GM19328 (cell line): Measurements from ENCODE around the gene RNASE13.
"Not testable (repeated sequence)": the region's sequence is repeated elsewhere in the genome, so short reads cannot be mapped to it uniquely, and the experiment has no call there.

Experiments used
- ATAC-seq: cut with Tn5 transposase; IDR thresholded peaks from one replicate; pipeline ENCODE4 v1.9.1; 2021; ENCODE audit warnings: mild to moderate bottlenecking, moderate library complexity; ENCODE audit not compliant: unreplicated experiment

The RNASE13 gene

DNA sequence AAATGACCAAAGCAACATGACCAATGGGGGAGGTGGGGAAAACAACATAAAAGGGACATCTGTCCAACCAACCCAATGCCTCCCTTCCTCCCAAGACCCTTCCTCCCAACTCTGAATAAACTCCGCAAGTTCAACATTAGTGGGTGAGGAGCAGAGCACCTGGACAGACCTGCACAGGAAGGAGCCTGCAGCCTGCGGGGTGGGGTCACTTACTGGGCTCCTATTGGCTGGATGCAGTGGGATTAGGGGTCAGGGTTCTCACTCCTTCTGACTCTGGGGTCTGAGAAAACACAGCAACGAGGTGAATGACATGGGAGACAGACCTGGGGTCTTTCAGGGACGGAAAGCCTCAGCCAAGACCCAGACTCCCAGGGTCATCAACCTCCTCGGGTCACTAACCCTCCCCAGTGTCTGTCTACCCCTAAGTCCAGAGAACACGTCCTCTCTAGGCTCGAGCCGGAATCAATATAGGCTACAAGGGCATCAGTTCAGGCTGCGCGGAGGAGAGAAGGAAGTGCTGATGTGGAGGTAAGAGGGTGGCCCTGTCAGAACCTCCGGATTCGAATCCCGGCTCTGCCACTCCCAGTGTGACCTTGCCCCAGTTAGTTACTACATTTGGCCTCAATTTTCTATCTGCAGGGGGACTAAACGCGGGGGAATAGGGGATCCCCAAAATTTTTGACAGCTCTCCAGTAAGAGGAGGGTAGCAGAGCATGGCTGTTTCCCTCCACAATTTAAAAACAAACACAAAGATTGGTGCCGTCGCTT is 10.6 kb downstream of the RNASE13 start:
- no peak for ATAC-seq

DNA sequence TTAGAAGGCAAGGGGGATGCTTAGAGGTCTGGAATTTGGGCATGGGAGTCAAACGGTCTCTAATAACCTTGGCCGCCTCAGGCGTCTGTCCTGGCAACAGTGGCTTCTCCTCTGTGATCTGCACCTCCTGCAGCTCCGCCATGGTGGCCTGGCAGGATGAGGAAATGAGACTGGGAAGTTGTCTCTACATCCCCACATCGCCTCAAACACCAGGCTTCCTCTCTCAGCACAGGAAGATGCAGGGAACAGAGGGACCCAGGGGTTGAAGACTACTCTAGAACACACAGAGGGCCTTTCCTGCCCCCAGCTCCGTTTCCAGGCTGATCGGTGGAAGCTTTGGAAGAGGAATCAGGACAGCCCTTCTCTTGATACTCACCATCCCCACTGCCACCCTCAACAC is 11.4 kb downstream of the RNASE13 start:
- ATAC-seq, result no peak

DNA sequence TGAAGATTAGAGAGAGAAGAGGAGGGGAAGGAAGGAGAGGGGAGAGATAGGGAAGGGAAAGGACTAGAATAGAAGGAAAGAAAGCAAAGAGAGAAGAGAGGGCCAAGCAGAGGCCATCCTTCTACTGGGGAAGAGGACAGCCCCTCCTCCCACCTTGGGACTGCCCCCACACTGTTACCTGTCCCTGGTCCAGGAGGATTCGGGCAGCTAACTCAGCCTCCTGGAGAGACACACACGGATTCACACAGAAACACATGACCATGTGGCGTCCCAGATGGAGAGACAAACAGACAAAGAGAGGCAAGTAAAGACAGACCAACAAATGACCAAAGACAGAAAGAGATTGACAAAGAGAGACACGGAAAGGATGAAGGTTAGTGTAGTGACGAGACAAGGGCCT is 11.9 kb downstream of the RNASE13 start:
- no peak for ATAC-seq

DNA sequence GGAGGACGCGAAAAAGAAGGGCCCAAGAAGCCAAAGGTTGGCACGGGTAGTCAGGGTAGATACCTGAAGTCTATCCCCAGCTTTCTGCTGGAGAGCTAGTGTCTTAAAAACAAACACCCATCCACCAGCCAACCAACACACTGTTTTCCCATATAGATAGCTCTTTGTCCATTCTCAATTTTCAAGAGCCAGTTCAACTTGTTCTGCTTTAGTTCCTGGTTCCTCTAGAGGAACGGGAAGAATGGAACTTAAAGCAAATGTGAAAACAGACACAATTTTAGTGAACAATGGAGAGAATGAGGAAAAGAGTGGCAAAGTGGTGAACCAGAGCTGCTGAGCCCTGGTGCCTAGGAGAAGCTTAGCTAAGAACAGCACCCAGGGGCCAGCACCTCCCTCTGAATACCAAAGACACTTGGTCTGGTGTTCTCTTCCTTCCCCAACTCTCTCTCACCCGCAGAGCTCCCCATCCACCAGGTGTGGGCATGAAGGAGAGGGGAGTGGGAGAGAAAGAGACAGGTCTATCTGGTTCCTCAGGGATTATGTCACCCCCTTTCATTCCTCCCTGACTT is 13.5 kb downstream of the RNASE13 start:
- ATAC-seq, result no peak

DNA sequence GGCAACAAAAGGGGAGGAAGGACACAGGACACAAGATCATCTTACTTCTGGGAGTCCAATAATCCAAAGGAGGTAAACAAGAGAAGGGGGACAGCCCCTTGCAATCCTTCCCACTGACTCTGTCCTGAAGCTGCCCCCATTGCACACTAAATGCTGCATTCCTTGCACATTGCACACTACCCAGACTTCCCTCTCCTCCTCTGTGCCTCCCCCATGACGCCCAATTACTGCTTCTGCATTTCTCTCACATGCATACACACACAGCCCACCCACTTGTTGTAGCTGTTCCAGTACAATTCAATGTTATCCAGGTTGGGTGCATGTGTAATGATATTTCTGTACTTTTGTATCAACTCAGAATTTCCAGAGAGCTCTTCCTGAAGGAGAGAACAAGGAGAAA is 15.2 kb downstream of the RNASE13 start:
- ATAC-seq, result no peak

DNA sequence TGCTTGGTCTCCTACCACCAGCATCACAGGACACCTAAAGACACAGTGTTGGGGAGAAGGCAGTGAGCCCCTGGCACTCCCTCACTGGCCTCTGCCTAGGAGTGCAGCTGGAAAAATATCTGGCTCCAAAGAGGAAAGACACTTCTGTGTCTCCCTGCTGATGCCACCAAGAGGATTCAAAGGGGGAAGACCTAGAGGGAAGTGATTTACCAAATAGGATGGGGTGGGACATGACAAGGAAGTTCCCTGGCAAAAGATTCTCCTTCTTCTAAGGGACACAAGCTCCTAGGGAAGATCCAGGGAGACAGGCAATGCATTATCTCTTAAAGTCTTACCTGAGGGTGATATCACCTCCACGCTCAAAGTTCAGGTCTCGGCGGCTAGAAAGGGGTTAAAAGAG is 15.8 kb downstream of the RNASE13 start:
- no peak for ATAC-seq

DNA sequence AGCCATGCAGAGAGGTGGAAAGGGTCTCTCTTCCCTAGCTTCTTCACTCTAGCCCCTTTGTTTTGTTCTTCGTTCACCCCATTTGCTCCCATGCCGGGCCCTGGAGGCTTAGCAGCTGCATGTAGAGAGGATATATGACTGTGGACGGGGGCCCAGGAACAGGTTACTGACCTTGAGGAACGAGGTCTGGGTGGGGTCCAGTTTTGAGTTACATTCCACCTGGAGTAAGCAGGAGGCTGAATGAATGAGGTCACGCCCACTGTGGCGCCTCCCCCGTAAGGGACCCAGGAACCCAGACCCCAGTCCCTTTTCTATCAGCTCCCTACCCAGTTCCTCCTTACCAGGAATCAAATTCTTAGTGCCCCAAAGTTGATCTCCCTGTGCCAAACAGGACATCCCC is 16.3 kb downstream of the RNASE13 start:
- no peak for ATAC-seq

DNA sequence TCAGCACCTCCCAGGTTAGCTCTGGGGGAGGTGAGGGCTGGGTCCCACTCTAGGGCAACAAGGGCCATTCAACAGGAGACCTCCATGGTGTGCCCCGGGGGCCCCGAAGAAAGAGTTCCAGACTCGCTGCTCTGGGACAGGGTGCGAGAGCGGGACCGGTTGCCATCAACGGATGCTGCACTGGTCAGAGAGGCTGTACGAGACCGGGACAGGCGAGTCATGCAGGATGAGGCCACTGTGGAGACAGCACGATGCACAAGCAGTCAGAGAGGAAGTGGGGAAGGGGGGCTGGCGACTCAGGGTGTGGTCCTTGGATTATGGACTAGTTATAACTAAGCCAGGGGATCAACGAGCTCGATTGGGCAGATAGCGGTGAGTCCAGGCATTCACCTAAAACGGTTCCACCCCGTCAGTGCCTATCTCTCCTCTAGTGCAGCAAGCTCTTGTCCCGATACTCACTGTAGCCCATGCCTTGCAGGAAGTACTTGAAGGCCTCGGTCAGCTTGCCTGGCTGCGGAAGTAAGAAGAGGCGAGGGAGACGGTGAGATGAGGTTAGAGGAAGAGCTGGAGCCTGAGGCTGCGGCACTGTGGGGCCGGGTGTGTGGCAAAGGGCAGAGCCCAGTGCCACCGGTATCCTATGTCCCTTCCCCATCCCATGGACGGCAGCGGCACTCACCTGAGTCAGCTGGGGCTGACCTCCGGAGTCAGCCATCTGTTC is 16.9 kb downstream of the RNASE13 start:
- ATAC-seq, result no peak

DNA sequence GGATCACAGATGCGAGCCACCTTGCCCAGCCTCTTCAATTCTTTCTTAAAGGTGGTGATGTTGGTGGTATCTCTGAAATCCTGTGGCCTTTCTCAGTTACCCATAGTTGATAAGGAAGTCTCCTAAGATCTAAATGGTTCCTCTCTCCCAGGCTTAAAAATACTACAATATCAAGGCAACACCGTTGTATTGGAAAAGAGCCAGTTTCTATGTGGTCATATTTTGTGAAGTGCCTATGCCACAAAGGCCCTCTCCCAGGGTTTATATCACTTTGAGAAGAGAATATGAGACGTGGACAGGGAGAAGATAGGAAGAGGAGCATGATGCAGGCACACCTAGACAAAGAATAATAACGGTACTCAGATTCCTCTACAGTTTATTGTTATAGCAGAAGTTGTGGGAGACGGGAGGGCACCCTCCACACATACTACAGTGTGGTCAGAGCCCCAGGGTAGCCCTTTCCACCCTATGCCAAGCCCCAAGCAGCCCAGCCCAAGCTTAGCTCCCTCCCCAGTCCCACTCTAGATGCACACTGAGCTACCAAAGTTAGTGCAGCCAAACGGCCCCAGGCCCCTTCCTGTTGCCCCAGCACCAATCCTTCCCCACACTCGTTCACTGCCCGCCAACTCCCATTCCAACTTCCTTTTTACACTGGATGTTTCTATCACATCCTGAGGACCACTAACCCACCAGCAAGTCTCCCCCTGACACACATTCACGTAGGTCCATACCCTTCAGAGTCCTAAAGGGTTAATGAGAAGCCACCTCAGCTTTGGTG is 18.0 kb downstream of the RNASE13 start:
- ATAC-seq, result no peak

DNA sequence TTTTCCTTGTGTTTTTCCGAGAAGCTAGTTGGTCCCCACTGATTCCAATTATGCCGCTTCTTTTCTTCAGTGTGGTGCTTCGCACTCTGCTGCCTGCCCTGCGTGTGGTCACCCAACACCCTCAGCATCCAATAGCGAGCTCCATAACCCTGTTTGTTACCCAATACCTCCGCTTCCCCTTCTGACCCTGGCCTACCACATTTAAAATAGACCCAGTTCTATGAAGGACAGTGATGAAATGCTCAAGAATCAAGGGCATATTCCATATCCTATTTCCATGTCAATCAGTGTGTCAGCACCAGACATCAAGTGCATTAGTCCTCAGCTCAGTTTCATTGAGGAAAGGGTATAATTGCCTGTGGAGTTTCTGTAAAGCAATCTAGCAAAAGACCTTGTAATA is 19.3 kb downstream of the RNASE13 start:
- no peak for ATAC-seq

DNA sequence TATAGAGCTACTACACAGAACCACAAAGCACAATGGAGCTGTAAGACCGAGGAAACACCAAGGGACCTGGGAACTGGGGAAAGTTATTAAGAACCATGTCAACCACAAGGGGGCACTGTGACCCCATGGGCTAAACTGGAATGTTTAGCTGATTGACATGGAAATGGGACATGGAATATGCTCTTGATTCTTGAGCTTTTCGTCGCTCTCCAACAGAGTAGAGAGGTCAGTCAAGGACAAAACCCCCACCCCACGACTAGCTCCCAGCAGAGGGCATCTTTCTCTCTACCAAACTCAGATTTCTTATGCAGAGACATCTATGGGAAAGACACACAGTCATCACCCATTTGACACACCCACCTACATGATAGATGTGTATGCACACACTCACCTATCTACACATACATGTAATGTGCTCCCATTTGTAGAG is 19.8 kb downstream of the RNASE13 start:
- no peak for ATAC-seq

DNA sequence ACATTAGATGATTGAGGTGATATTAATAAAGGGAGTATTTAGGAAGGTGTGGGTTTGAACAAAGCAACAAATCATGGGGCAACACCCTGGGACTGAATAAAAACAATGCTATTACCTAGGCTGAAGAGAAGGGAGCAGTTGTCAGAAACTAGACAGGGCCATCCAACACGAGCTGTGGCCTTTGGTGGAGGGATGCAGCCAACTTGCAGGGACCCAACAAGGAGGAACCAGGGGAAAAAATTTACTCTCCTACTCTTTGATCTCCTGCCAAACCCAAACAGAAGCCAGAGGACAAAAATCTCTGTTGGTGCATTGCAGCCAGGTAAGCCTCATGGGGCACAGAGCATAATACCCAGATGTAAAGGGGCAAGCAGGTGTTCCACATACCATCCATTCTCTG is 23.5 kb downstream of the RNASE13 start:
- ATAC-seq, result no peak

DNA sequence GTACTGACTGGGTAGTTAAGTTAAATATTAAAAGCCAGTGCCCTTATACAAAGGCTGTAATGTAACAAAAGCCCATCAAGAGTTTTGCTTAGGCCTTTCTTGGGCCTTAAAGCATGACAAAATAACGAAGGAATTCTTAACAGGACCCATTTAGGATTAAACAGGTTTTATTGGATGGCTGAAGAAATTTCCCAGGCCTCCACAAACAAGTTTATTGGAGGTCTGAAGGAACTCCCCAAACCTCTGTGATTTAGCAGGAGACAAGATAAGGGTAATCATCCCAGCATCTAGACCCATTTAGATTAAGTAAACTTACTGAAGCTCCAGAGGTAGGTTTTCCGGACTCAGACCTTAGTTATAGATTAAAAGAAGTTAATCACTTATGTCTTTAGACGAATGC is 24.9 kb downstream of the RNASE13 start:
- not testable (repeated sequence) for ATAC-seq

DNA sequence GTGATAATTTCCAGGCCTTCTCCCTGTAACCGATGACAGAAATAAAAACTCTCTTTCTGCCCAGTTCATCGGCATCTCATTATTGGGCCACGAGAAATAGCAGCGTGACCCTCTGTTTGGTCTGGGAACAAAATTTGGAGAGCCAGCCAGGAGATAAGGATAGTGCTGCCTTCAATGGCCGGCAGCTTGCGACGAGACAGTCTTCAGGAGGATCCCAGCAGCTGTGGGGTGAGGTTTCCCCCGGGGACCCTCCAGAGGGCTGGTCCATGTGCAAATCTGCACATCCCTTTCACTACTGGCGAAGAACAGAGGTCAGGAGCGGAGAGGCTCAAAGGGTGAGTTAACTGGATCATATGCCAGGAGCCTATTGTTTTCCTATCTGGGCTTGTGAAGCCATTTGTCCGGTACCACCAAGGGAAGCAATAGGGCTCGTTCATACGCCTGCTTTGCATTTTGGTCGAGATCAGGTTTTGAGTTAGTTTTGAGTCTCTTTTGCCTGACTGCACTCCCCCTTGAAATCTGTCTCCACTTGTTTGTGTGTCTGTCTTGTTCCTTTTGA is 30.7 kb downstream of the RNASE13 start:
- no peak for ATAC-seq

DNA sequence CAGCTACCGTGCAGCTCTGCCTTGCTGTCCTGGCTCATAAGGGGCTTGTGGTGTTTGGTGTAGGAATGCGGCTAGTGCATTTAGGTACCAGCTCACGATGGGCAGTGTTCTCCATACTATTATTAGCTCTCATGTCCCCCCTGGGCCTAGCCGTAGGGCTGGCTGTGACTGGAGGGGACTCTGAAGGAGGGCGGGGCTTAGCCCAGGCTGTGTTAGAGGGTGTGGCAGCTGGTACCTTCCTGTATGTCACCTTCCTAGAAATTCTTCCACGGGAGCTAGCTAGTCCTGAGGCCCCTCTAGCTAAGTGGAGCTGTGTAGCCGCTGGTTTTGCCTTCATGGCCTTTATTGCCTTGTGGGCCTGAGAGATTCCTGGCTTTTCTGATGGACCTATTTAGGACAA is 33.4 kb downstream of the RNASE13 start:
- ATAC-seq, result no peak

DNA sequence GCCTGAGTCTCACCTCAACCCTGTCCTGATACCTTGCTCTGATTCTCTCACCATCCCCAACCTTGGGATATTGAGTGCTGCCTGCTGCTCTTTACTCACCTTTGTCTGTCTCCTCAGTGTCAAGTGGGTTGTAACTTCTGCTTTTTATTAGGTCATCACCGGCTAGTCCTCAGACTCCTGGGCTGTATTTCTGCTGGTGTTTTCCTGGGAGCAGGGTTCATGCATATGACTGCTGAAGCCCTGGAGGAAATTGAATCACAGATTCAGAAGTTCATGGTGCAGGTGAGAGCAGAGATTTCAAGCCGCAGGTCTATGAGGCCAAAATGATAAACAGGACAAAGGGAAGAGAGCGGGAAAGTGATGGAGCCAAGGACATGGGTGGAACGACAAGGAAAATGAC is 35.0 kb downstream of the RNASE13 start:
- no peak for ATAC-seq

DNA sequence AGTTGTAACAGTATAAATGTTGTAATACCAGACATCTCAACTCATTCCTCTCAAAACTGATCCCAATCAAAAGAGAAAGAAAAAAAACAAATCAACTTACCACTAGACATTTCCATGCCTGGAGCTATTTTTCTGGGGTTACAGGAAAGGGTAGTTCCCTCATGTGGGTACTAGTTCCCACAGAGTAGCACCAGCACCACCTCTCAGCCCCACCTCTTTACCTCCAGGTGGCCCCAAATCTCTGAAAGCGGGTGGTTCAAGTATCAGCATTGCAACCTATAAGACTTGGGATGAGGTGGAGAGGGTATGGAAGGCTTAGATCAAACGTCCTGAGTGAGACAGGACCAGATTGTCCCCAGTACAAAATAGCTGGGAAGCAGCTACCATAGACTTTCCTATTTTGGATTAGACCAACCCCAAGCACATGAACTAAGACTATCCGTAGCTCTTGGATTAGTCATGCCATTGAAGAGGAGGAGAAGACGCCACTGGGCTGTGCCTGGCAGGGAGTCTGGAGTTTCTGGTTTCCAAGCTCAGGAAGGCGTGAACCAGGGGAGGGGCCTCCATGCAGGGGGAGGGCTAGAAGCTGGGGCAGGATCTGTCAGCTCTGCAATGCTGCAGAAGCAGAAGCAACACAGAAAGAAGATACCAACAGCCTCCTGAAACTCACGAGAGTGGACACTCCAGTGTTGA is 35.8 kb downstream of the RNASE13 start, which contains the start of gene SLC39A2:
Gene SLC39A2, plus strand, starts transcription at position 620 of the 693 bp plus-strand sequence. CDS start 154 bp downstream, outside the sequence.
- ATAC-seq, result no peak

DNA sequence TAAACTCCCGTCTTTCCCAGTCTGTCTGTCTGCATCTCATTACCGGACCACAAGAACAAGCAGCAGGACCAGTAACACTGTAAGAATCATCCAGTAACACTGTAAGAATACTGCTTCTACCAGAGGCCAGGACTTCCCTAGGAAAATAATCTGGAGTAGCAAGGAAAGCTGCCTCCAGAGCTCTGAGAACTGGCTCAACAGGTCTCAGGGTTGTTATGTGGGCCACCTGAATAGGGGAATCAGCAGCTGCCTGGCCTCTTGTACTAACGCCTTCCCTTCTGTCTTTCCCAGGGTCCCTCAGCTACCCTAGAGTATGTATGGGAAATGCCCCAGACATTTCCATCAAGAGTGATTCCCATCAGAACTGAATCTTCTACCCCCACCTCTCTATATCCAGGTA is 36.5 kb downstream of the RNASE13 start:
- ATAC-seq, result no peak

DNA sequence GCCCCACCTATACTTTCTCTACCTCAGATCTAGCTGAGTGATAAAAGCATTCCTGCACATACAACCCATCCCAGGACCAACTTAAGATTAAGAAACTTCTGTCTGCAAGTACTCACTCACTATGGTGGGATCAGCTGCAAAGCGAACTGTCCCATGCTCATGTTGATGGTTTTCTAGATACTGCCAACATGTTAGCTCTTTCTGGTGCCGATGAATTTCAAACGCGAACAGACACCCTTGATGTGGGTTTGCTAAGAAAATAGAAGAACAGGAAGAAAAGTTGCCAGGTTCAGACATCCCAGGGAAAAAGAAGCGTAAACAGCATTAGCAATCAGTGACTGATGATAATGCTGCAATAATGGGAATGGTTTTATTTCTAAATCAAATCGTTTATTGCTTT is 37.0 kb downstream of the RNASE13 start:
- ATAC-seq, result no peak

DNA sequence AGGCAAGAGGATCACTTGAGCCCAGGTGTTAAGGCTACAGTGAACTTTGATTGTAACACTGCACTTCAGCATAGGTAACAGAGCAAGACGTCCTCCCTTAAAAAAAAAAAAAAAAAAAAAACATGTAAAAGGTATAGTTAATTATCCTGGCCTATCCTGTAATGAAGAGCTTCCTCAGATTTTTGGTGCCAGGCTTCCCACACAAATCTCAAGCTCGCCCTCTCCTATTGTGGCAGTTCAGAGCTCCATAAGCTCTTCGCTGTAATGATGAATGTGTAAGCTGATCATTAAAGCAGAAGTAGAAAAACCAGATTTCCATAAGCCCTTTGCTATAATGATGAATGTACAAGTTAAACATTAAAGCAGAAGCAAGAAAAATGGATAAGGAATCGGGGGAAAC is 37.5 kb downstream of the RNASE13 start:
- ATAC-seq, result no peak
